HEK293 (cell line): ENCODE results near the gene TEAD3.

ENCODE experiments used
- BCL11B ChIP-seq: fragments of 450-650 bp; formaldehyde crosslinking; IDR thresholded peaks from 2 replicates; pipeline ENCODE4 v1.5.1; 2016; ENCODE audit warnings: low read depth, missing biosample characterization, missing genetic modification characterization
- KLF7 ChIP-seq: fragments of 450-650 bp; formaldehyde crosslinking; IDR thresholded peaks from 2 replicates; pipeline ENCODE4 v1.5.1; 2016; ENCODE audit warnings: missing biosample characterization, missing genetic modification characterization, borderline replicate concordance
- PRDM4 ChIP-seq: fragments of 450-650 bp; formaldehyde crosslinking; IDR thresholded peaks from 2 replicates; pipeline ENCODE4 v1.5.1; 2017; ENCODE audit warnings: missing biosample characterization, missing genetic modification characterization
- REST ChIP-seq: fragments of 450-650 bp; formaldehyde crosslinking; IDR thresholded peaks from 2 replicates; pipeline ENCODE4 v1.5.1; 2016; ENCODE audit warnings: missing biosample characterization, missing genetic modification characterization
- TCF7L2 ChIP-seq: IDR thresholded peaks from 2 replicates; pipeline ENCODE4 v1.6.1; 2011; ENCODE audit warnings: low read depth, mild to moderate bottlenecking, inconsistent platforms, low read length, moderate library complexity, borderline replicate concordance
- TSHZ1 ChIP-seq: fragments of 450-650 bp; formaldehyde crosslinking; IDR thresholded peaks from 2 replicates; pipeline ENCODE4 v1.5.1; 2016; ENCODE audit warnings: missing biosample characterization, missing genetic modification characterization, borderline replicate concordance
- ZBTB48 ChIP-seq: fragments of 450-650 bp; formaldehyde crosslinking; IDR thresholded peaks from 2 replicates; pipeline ENCODE4 v1.5.1; 2016; ENCODE audit warnings: missing biosample characterization, missing genetic modification characterization
- ZNF175 ChIP-seq: fragments of 450-650 bp; formaldehyde crosslinking; IDR thresholded peaks from 2 replicates; pipeline ENCODE4 v1.5.1; 2016; ENCODE audit warnings: missing biosample characterization, missing genetic modification characterization
- ZNF2 ChIP-seq: fragments of 450-650 bp; formaldehyde crosslinking; IDR thresholded peaks from 2 replicates; pipeline ENCODE4 v1.5.1; 2016; ENCODE audit warnings: missing biosample characterization, missing genetic modification characterization
- ZNF223 ChIP-seq: fragments of 450-650 bp; formaldehyde crosslinking; IDR thresholded peaks from 2 replicates; pipeline ENCODE4 v1.5.1; 2016; ENCODE audit warnings: missing biosample characterization, missing genetic modification characterization
- ZNF341 ChIP-seq: fragments of 450-650 bp; formaldehyde crosslinking; IDR thresholded peaks from 2 replicates; pipeline ENCODE4; 2016; ENCODE audit warnings: low read depth, missing biosample characterization, missing genetic modification characterization
- ZNF350 ChIP-seq: fragments of 450-650 bp; formaldehyde crosslinking; IDR thresholded peaks from 2 replicates; pipeline ENCODE4 v1.5.0; 2017; ENCODE audit warnings: missing biosample characterization, mild to moderate bottlenecking, missing genetic modification characterization
- ZNF391 ChIP-seq: fragments of 450-650 bp; formaldehyde crosslinking; IDR thresholded peaks from 2 replicates; pipeline ENCODE4 v1.5.1; 2016; ENCODE audit warnings: low read depth, missing biosample characterization, missing genetic modification characterization, borderline replicate concordance
- ZNF501 ChIP-seq: fragments of 450-650 bp; formaldehyde crosslinking; IDR thresholded peaks from 2 replicates; pipeline ENCODE4 v1.5.1; 2016; ENCODE audit warnings: missing biosample characterization, missing genetic modification characterization
- ZNF513 ChIP-seq: fragments of 450-650 bp; IDR thresholded peaks from 2 replicates; pipeline ENCODE4 v1.5.1; 2018; ENCODE audit warnings: missing biosample characterization, missing genetic modification characterization
- ZNF529 ChIP-seq: fragments of 450-650 bp; formaldehyde crosslinking; IDR thresholded peaks from 2 replicates; pipeline ENCODE4 v1.5.1; 2017; ENCODE audit warnings: missing genetic modification characterization, missing biosample characterization; ENCODE audit not compliant: insufficient replicate concordance
- ZNF621 ChIP-seq: fragments of 450-650 bp; formaldehyde crosslinking; IDR thresholded peaks from 2 replicates; pipeline ENCODE4 v1.5.1; 2017; ENCODE audit warnings: missing biosample characterization, missing genetic modification characterization
- ZNF623 ChIP-seq: fragments of 450-650 bp; formaldehyde crosslinking; IDR thresholded peaks from 2 replicates; pipeline ENCODE4 v1.5.1; 2016; ENCODE audit warnings: missing biosample characterization, missing genetic modification characterization
- ZNF664 ChIP-seq: fragments of 450-650 bp; formaldehyde crosslinking; IDR thresholded peaks from 2 replicates; pipeline ENCODE4 v1.5.1; 2016; ENCODE audit warnings: missing biosample characterization, missing genetic modification characterization
- ZNF670 ChIP-seq: fragments of 450-650 bp; formaldehyde crosslinking; IDR thresholded peaks from 2 replicates; pipeline ENCODE4 v1.5.1; 2016; ENCODE audit warnings: missing biosample characterization, missing genetic modification characterization, low read depth
- ZNF677 ChIP-seq: fragments of 450-650 bp; IDR thresholded peaks from 2 replicates; pipeline ENCODE4 v1.5.0; 2018; ENCODE audit warnings: missing biosample characterization, mild to moderate bottlenecking, missing genetic modification characterization, moderate library complexity
- ZNF704 ChIP-seq: fragments of 450-650 bp; formaldehyde crosslinking; IDR thresholded peaks from 2 replicates; pipeline ENCODE4 v1.5.1; 2016; ENCODE audit warnings: missing biosample characterization, missing genetic modification characterization
- ZNF707 ChIP-seq: fragments of 450-650 bp; formaldehyde crosslinking; IDR thresholded peaks from 2 replicates; pipeline ENCODE4 v1.5.1; 2016; ENCODE audit warnings: missing biosample characterization, missing genetic modification characterization
- ZNF777 ChIP-seq: fragments of 450-650 bp; formaldehyde crosslinking; IDR thresholded peaks from 2 replicates; pipeline ENCODE4 v1.5.1; 2017; ENCODE audit warnings: missing biosample characterization, missing genetic modification characterization, borderline replicate concordance
- ZNF791 ChIP-seq: fragments of 450-650 bp; formaldehyde crosslinking; IDR thresholded peaks from 2 replicates; pipeline ENCODE4 v1.5.1; 2016; ENCODE audit warnings: missing biosample characterization, missing genetic modification characterization
- ZNF792 ChIP-seq: fragments of 450-650 bp; formaldehyde crosslinking; IDR thresholded peaks from 2 replicates; pipeline ENCODE4 v1.5.1; 2016; ENCODE audit warnings: missing biosample characterization, missing genetic modification characterization
- ZSCAN30 ChIP-seq: fragments of 450-650 bp; IDR thresholded peaks from 2 replicates; pipeline ENCODE4 v1.5.1; 2018; ENCODE audit warnings: missing biosample characterization, mild to moderate bottlenecking, missing genetic modification characterization, moderate library complexity

The TEAD3 gene

GRCh38 chr6:35468181-35468979, 28.5 kb downstream of the TEAD3 start, which contains the start of gene RPL10A (continued):
- TF ChIP-seq TSHZ1 (tag by site-specific recombination) (no peak), ZNF2 (peak; percentile 93), ZNF341 (no peak; the same call in 1 of the 2 replicates), ZNF623 (tag by site-specific recombination) (peak; percentile 24; the same call in 1 of the 2 replicates), ZNF621 (tag by site-specific recombination) (no peak), ZNF350 (no peak), KLF7 (no peak), ZNF777 (tag by site-specific recombination) (peak; percentile 21; the same call in 1 of the 2 replicates), ZNF513 (peak; percentile 39; the same call in 1 of the 2 replicates), ZBTB48 (no peak; the same call in none of the 2 replicates), ZNF223 (no peak), ZNF501 (peak; percentile 98), ZNF791 (tag by site-specific recombination) (no peak), ZSCAN30 (tag by site-specific recombination) (peak; percentile 61), ZNF664 (tag by site-specific recombination) (no peak), ZNF175 (tag by site-specific recombination) (no peak), ZNF391 (tag by site-specific recombination) (peak; percentile 66; the same call in 1 of the 2 replicates), ZNF529 (tag by site-specific recombination) (no peak), PRDM4 (tag by site-specific recombination) (peak; percentile 56; the same call in 1 of the 2 replicates), ZNF792 (tag by site-specific recombination) (no peak; the same call in 1 of the 2 replicates), TCF7L2 (no peak), BCL11B (tag by site-specific recombination) (no peak), ZNF670 (tag by site-specific recombination) (no peak), ZNF704 (tag by site-specific recombination) (no peak), REST (peak; percentile 51; the same call in 1 of the 2 replicates), ZNF707 (no peak), ZNF677 (tag by site-specific recombination) (no peak; the same call in 1 of the 2 replicates)
